ENCODE measurements around the gene PRKAG2.
"Not testable (repeated sequence)": the region's sequence is repeated elsewhere in the genome, so short reads cannot be mapped to it uniquely, and the experiment has no call there.

PRKAG2 gene

DNA sequence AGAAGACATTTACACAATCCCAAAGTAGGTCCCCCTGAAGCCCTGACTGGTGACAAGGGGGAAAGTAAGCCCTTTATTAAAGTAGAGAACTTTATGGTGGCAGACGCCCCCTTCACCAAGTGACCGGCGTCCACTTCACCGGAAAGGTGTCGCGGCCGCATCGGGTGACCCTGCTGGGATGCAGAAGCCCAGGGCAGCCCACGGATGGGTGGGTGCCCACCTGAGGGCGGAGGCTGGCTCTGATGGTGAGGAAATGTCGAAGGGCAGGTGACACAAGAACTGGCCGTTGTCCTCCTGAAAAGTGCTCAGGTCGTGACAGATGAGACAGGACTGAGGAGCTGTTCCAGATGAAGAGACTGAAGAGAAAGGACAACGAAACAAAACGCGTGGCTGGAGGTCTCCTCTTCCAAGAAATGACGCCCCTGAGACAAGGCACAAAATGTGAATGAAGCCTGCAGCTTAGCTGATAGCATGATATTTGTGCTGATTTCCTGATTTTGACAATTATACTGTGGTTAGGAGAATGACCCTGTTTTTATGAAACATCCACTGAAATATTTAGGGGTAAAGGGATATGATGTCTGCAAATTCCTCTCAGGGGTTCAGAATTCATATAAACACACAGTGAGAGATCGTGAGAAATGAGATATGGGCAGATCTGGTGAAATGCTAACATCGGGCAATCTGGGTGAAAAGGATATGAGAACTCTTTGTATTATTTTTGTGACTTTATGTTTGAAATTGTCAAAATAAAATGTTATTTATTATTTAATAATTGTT lies 123.9 kb downstream of the PRKAG2 start:
- POLR2A ChIA-PET, result no interaction called here
- no peak for TF ChIP-seq CTCF (IDR thresholded peaks at IDR 0.05; ENCODE audit: control extremely low read depth, extremely low read depth, low read depth, missing control alignments)
- CTCF ChIA-PET, result interaction anchor here (1.4 to 2.8 kb wide), 2 partner anchors 10 to 399 kb away, joined by 3 to 9 read pairs; no protein-coding TSS in a partner anchor
- no peak for DNase-seq (ENCODE audit: extremely low spot score)

GRCh38 chr7:151752037-151752436 lies 124.9 kb downstream of the PRKAG2 start:
- ChIA-PET POLR2A (no interaction called here), CTCF (interaction anchor here (1.5 kb wide), 1 partner anchor 8 kb away, joined by 7 read pairs; no protein-coding TSS in a partner anchor)
- no peak for TF ChIP-seq CTCF (IDR thresholded peaks at IDR 0.05; ENCODE audit: control extremely low read depth, extremely low read depth, low read depth, missing control alignments)
- DNase-seq (ENCODE audit: extremely low spot score), result no peak

DNA sequence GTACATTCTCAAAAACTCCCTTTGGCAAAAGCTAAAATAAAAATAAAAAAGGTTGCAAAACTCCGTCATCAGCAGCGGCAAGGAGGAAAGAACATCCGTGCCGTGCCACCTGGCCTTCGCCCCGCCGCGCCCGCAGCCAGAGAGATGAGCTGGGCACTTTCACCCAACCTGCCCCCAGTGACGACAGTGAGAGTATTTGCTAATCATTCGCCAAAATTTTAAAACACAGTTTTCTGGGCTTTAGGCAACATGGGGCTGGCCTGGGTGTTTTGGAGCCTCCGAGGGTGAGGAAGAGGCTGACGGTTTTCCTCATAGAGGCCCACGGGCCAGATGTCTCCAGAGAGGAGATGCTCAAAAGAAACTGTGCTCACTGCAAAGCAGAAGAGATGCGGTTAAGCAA lies 128.2 kb downstream of the PRKAG2 start:
- ChIA-PET CTCF (interaction anchor here (1.8 kb wide), 1 partner anchor 10 kb away, joined by 5 read pairs; no protein-coding TSS in a partner anchor), POLR2A (no interaction called here)
- TF ChIP-seq CTCF (IDR thresholded peaks at IDR 0.05; ENCODE audit: control extremely low read depth, extremely low read depth, low read depth, missing control alignments), result no peak
- DNase-seq (ENCODE audit: extremely low spot score), result no peak

- POLR2A ChIA-PET; DNase-seq (ENCODE audit: extremely low spot score): not testable (repeated sequence)
- CTCF ChIA-PET, result interaction anchor here (0.7 to 1.8 kb wide), 3 partner anchors 10 to 14 kb away, joined by 3 to 5 read pairs (median 3); no protein-coding TSS in a partner anchor
Measured at GRCh38 chr7:151748021-151748420, 128.9 kb downstream of the PRKAG2 start.

- POLR2A ChIA-PET, result no interaction called here
- no peak for TF ChIP-seq CTCF (IDR thresholded peaks at IDR 0.05; ENCODE audit: control extremely low read depth, extremely low read depth, low read depth, missing control alignments)
- no peak for DNase-seq (ENCODE audit: extremely low spot score)
- CTCF ChIA-PET, result interaction anchor here (2.5 kb wide), 1 partner anchor 14 kb away, joined by 13 read pairs; no protein-coding TSS in a partner anchor
Measured at GRCh38 chr7:151745706-151746105, 131.2 kb downstream of the PRKAG2 start.

- POLR2A ChIA-PET, result no interaction called here
- CTCF ChIA-PET, result interaction anchor here (0.7 to 2.5 kb wide), 2 partner anchors 14 to 15 kb away, joined by 3 to 13 read pairs; no protein-coding TSS in a partner anchor
- no peak for TF ChIP-seq CTCF (IDR thresholded peaks at IDR 0.05; ENCODE audit: control extremely low read depth, extremely low read depth, low read depth, missing control alignments)
- DNase-seq (ENCODE audit: extremely low spot score), result no peak
Measured at GRCh38 chr7:151744656-151745638, 132.0 kb downstream of the PRKAG2 start.
